Gastrocnemius medialis (tissue), 4 donors: ENCODE data around the gene SND1. TPM values are rescaled to one million over a fixed set of nuclear protein-coding genes. Genes with fewer than 3 reads are reported as not detected.
A peak's percentile ranks its signal among the peaks of the same experiment; 100 is the strongest.
"Not testable (repeated sequence)": the region's sequence is repeated elsewhere in the genome, so short reads cannot be mapped to it uniquely, and the experiment has no call there.

Source experiments
- ATAC-seq, 2 donors: fragments of 150-250 bp; one replicate each; pipeline ENCODE4 v1.9.1; 2016
- DNase-seq, 2 donors: peaks; one replicate each; pipeline ENCODE4 v3.0.0-alpha.2; 2019
- H3K27ac ChIP-seq, 4 donors: fragments of 200-600 bp; sonication (generic); 1 replicate in 1 of 4; 2 replicates in 3 of 4; pipeline ENCODE4 v1.5.1; 2016 to 2018; ENCODE audit warnings: mild to moderate bottlenecking in 2 of 4, moderate library complexity in 1 of 4
- H3K27me3 ChIP-seq, 3 donors: fragments of 200-600 bp; sonication (generic) in 2 of 3; 1 replicate in 1 of 3; 2 replicates in 2 of 3; pipeline versions ENCODE4 v1.5.1 to v1.6.0; 2016 to 2019; ENCODE audit warnings: mild to moderate bottlenecking in 1 of 3, moderate library complexity in 1 of 3
- H3K36me3 ChIP-seq, 2 donors: fragments of 200-600 bp; sonication (generic) in 1 of 2; one replicate each; pipeline ENCODE4 v1.5.1; 2017 to 2018
- H3K4me1 ChIP-seq, 2 donors: fragments of 200-600 bp; sonication (generic) in 1 of 2; one replicate each; pipeline ENCODE4 v1.5.1; 2016 to 2017; ENCODE audit warnings: mild to moderate bottlenecking in 2 of 2
- H3K4me3 ChIP-seq, 4 donors: fragments of 200-600 bp; sonication (generic) in 3 of 4; 1 replicate in 1 of 4; 2 replicates in 3 of 4; pipeline ENCODE4 v1.5.1; 2016 to 2019; ENCODE audit warnings: mild to moderate bottlenecking in 2 of 4
- H3K9me3 ChIP-seq, 3 donors: fragments of 200-600 bp; sonication (generic) in 2 of 3; 1 replicate in 1 of 3; 2 replicates in 2 of 3; pipeline ENCODE4 v1.5.1; 2016 to 2019
- CTCF ChIP-seq, 5 experiments: fragments of 450-650 bp in 3 of 5; fragments of 200-600 bp in 2 of 5; sonication (generic) in 2 of 5; IDR thresholded peaks in 4 of 5; conservative IDR thresholded peaks in 1 of 5; 1 replicate in 4 of 5; 2 replicates in 1 of 5; pipeline ENCODE4 v1.5.1; 2016 to 2019; ENCODE audit warnings: antibody characterized with exemption in 5 of 5, mild to moderate bottlenecking in 3 of 5, moderate library complexity in 3 of 5
- POLR2A ChIP-seq, 2 donors: fragments of 450-650 bp; IDR thresholded peaks; one replicate each; pipeline ENCODE4 v1.6.1; 2017; ENCODE audit warnings: antibody characterized with exemption in 2 of 2, mild to moderate bottlenecking in 2 of 2, moderate library complexity in 2 of 2
- in situ Hi-C, 4 donors: fragments of 200-750 bp; cut with MboI; loops; one replicate each; pipeline versions ENCODE4 v1.15.0 to v1.8.0; 2017; ENCODE audit warnings: low sequenced_read_pairs in 4 of 4
- intact Hi-C: fragments of 100-400 bp; cut with DNase I; formaldehyde crosslinking; loops from one replicate; pipeline ENCODE4 v1.15.1; 2023; ENCODE audit warnings: low total_unique reads
- total RNA-seq, 4 donors: library from RNA; depleted of rRNA; stranded (reverse); fragments of >200 nt; gene quantifications; one replicate each; pipeline versions ENCODE4 v1.1.0 to v1.2.3, GENCODE V29; 2016

Gene SND1
- total RNA-seq, 4 donors from 2014 or later = 30.4 to 73.0 (median 50.3) TPM

GRCh38 chr7:127831318-127832219 lies 179.6 kb downstream of the SND1 start:
- H3K27me3 ChIP-seq = no peaks in the 10 kb centered on the region
- peaks cover 33 to 38% of the 10 kb centered on the region in 2 donors for H3K4me1 ChIP-seq
- H3K27ac ChIP-seq = no peak overlapping the region
- ATAC-seq (peak; percentile 24 to 59), DNase-seq (no peak)
- no peaks in the 10 kb centered on the region for H3K9me3 ChIP-seq
- in situ Hi-C loops = no loop called here
- no peaks in the 10 kb centered on the region for H3K36me3 ChIP-seq
- intact Hi-C loops = no loop called here
- TF ChIP-seq CTCF (IDR thresholded peaks at IDR 0.05 in 4 of 5, conservative IDR thresholded peaks at IDR 0.05 in 1 of 5) (no peak), POLR2A (IDR thresholded peaks at IDR 0.05) (no peak)
- no peak overlapping the region for H3K4me3 ChIP-seq

GRCh38 chr7:127832592-127832991 lies 180.6 kb downstream of the SND1 start:
- Histone ChIP-seq H3K27me3 (no peaks in the 10 kb centered on the region), H3K36me3 (no peaks in the 10 kb centered on the region), H3K27ac (no peak overlapping the region), H3K4me1 (peaks cover 33 to 38% of the 10 kb centered on the region in 2 donors), H3K4me3 (no peak overlapping the region), H3K9me3 (no peaks in the 10 kb centered on the region)
- no peak for TF ChIP-seq CTCF (IDR thresholded peaks at IDR 0.05 in 4 of 5, conservative IDR thresholded peaks at IDR 0.05 in 1 of 5)
- TF ChIP-seq POLR2A (IDR thresholded peaks at IDR 0.05) = no peak
- ATAC-seq (no peak), DNase-seq (no peak)
- intact Hi-C loops = no loop called here
- in situ Hi-C loops = no loop called here

- ATAC-seq = peak; percentile 89 to 94
- no peak overlapping the region for H3K4me3 ChIP-seq
- H3K4me1 ChIP-seq = peaks cover 34 to 42% of the 10 kb centered on the region in 2 donors
- H3K27ac ChIP-seq = no peak overlapping the region
- intact Hi-C loops (no loop called here), in situ Hi-C loops (no loop called here)
- no peaks in the 10 kb centered on the region for H3K27me3 ChIP-seq
- H3K9me3 ChIP-seq = no peaks in the 10 kb centered on the region
- no peaks in the 10 kb centered on the region for H3K36me3 ChIP-seq
- TF ChIP-seq POLR2A (IDR thresholded peaks at IDR 0.05) (no peak), CTCF (IDR thresholded peaks at IDR 0.05 in 4 of 5, conservative IDR thresholded peaks at IDR 0.05 in 1 of 5) (no peak)
- DNase-seq = no peak
Observed at GRCh38 chr7:127833641-127834040, 181.6 kb downstream of the SND1 start.

DNA sequence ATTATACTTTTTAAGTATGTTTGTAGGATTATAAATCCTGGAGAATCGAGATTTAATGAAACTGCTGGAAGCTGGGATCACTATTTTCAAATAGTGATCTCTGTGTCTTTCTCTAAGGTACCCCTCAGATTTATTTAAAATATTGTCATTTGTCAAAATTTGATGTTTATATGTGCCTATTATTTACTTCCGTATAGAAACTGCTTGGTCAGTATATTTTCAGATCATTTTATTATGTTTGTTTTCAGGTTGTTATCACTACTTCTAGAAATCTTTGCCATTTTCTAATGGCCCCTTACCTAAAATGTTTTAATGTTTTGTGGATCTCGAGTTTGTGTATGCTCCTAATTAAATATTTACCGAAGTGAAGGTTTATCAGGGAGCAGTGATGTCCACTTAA lies 183.7 kb downstream of the SND1 start:
- no peak overlapping the region for H3K4me3 ChIP-seq
- no peaks in the 10 kb centered on the region for H3K36me3 ChIP-seq
- DNase-seq (no peak), ATAC-seq (no peak)
- H3K27me3 ChIP-seq = no peaks in the 10 kb centered on the region
- TF ChIP-seq POLR2A (IDR thresholded peaks at IDR 0.05) = no peak
- no peak for TF ChIP-seq CTCF (IDR thresholded peaks at IDR 0.05 in 4 of 5, conservative IDR thresholded peaks at IDR 0.05 in 1 of 5)
- peaks cover 39 to 42% of the 10 kb centered on the region in 2 donors for H3K4me1 ChIP-seq
- intact Hi-C loops (no loop called here), in situ Hi-C loops (no loop called here)
- H3K27ac ChIP-seq = no peak overlapping the region
- no peaks in the 10 kb centered on the region for H3K9me3 ChIP-seq

DNA sequence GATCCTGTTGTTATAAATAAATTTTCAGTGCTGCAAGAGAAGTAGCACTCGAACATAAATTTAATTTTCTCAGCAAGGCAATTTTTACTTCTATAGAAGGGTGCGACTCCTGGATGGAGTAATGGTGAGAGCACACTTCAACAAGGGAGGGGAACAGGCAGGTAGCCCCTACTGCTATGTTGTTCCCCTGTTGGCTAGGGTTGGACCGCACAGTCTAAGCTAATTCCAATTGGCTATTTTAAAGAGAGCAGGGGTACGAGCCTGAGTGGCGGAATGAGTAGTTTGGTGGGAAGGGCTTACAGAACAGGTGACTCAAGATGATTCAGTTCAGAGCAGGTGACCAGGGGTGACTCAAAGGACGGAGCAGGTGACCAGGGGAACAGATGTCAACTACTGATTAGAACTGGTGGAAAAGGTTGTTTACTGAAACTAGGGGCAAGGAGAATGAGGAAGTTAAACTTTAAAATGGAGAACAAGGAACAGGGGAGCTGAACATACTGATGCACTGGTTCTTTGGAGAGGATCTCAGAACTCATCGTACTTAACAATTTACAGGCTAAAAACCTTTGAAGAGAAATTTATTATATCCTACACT lies 185.9 kb downstream of the SND1 start:
- in situ Hi-C loops, DNase-seq: not testable (repeated sequence)

More for the DNA sequence above, 185.9 kb downstream of the SND1 start:
- peaks cover 26 to 29% of the 10 kb centered on the region in 2 donors for H3K4me1 ChIP-seq
- ATAC-seq, intact Hi-C loops, H3K27me3 ChIP-seq, H3K36me3 ChIP-seq, H3K9me3 ChIP-seq, H3K27ac ChIP-seq, H3K4me3 ChIP-seq: not testable (repeated sequence)
